K562 (cell line): ENCODE results near the gene PRKCQ. TPM values are rescaled to one million over a fixed set of nuclear protein-coding genes. Genes with fewer than 3 reads are reported as not detected.

Source experiments
- ATAC-seq: fragments of 200-7000 bp; cut with Tn5 transposase; 3 replicates; pipeline ENCODE4 v1.9.1; 2020; ENCODE audit warnings: moderate library complexity
- BruUV-seq: library from RNA; stranded (reverse); fragments of 400-500 nt; replicated peaks from 2 replicates; lab custom pipeline; 2021; lab: Mats Ljungman, UMichigan
- CTCF ChIA-PET: fragments of 300-600 bp; formaldehyde crosslinking; extraction: SDS; loops from one replicate; lab custom pipeline; 2021; ENCODE audit warnings: low intra/inter-chr PET ratio; lab: Yijun Ruan, JAX
- POLR2A ChIA-PET: fragments of 300-600, 350-650 bp; sonication (Branson Sonifier 250); formaldehyde crosslinking; extraction: SDS; loops from one replicate; lab custom pipeline; 2021; ENCODE audit warnings: antibody characterized with exemption, inconsistent platforms; lab: Yijun Ruan, JAX
- DNase-seq, 4 experiments: peaks; one replicate each; pipeline versions ENCODE4 v3.0.0 to v3.0.0-alpha.2; 2011 to 2018; ENCODE audit warnings: low spot score in 3 of 4, mixed read lengths in 3 of 4; ENCODE audit errors: extremely low read depth in 1 of 4
- FAIRE-seq: peaks from 2 replicates; lab custom pipeline; 2011; peaks lifted over from hg19 to GRCh38; lab: Jason Lieb, UNC
- H2AFZ ChIP-seq: 2 replicates; pipeline ENCODE4 v1.6.0; 2011; ENCODE audit warnings: low read depth, low read length, control low read depth, inconsistent platforms
- H3K27ac ChIP-seq: fragments of 200-600 bp; 3 replicates; pipeline ENCODE4 v1.8.0; 2011; ENCODE audit warnings: low read depth, mild to moderate bottlenecking, control low read depth, inconsistent platforms, low read length, moderate library complexity, mixed read lengths; ENCODE audit errors: extremely low read depth
- H3K27me3 ChIP-seq, 2 experiments: fragments of 300-600 bp in 1 of 2; 2 replicates in 1 of 2; 3 replicates in 1 of 2; pipeline versions ENCODE4 v1.6.0 to v1.8.0; 2011; ENCODE audit warnings: inconsistent platforms in 2 of 2, low read length in 2 of 2, mild to moderate bottlenecking in 1 of 2, mixed read lengths in 1 of 2, moderate library complexity in 1 of 2; ENCODE audit not compliant: control insufficient read depth in 2 of 2, insufficient read depth in 2 of 2
- H3K36me3 ChIP-seq: fragments of 300-600 bp; 3 replicates; pipeline ENCODE4 v1.8.0; 2011; ENCODE audit warnings: mild to moderate bottlenecking, low read length, inconsistent platforms; ENCODE audit not compliant: control insufficient read depth, insufficient read depth
- H3K4me1 ChIP-seq, 2 experiments: fragments of 200-600 bp in 1 of 2; replicated peaks in 1 of 2; 2 replicates in 1 of 2; 3 replicates in 1 of 2; pipeline versions ENCODE4 v1.5.1 to v1.8.0; 2011; ENCODE audit warnings: inconsistent platforms in 2 of 2, low read length in 2 of 2, mild to moderate bottlenecking in 1 of 2, mixed read lengths in 1 of 2, moderate library complexity in 1 of 2; ENCODE audit not compliant: control insufficient read depth in 2 of 2, insufficient read depth in 2 of 2
- H3K4me2 ChIP-seq: 2 replicates; pipeline ENCODE4 v1.6.1; 2011; ENCODE audit warnings: low read length, control low read depth, inconsistent platforms, mixed read lengths; ENCODE audit not compliant: insufficient read depth
- H3K4me3 ChIP-seq: fragments of 200-600 bp; sonication (generic), shearing (Covaris generic); 2 replicates; pipeline ENCODE4 v1.5.1; 2016; ENCODE audit warnings: control low read depth, inconsistent platforms
- H3K79me2 ChIP-seq: fragments of 200-600 bp; 3 replicates; pipeline ENCODE4 v1.8.0; 2011; ENCODE audit warnings: low read length, inconsistent platforms; ENCODE audit not compliant: control insufficient read depth, insufficient read depth
- H3K9ac ChIP-seq, 2 experiments: 2 replicates each; pipeline versions ENCODE4 v1.6.0 to v1.6.1; 2011; ENCODE audit warnings: low read depth in 2 of 2, low read length in 2 of 2, control low read depth in 1 of 2, inconsistent platforms in 1 of 2, mild to moderate bottlenecking in 1 of 2, mixed read lengths in 1 of 2; ENCODE audit not compliant: insufficient read depth in 1 of 2
- H3K9me1 ChIP-seq: one replicate; pipeline ENCODE4 v1.6.0; 2011; ENCODE audit warnings: inconsistent platforms, mild to moderate bottlenecking, low read length, moderate library complexity; ENCODE audit not compliant: control insufficient read depth, insufficient read depth
- H3K9me3 ChIP-seq: replicated peaks from 2 replicates; pipeline ENCODE4 v1.5.1; 2011; ENCODE audit warnings: low read depth, low read length, inconsistent platforms; ENCODE audit not compliant: control insufficient read depth, insufficient read depth
- H4K20me1 ChIP-seq: replicated peaks from 2 replicates; pipeline ENCODE4 v1.6.1; 2011; ENCODE audit warnings: low read length, inconsistent platforms, mixed read lengths; ENCODE audit not compliant: control insufficient read depth, insufficient read depth
- ARNT ChIP-seq, 2 experiments: fragments of 450-650 bp; IDR thresholded peaks; 2 replicates each; pipeline ENCODE4 v1.6.1; 2016; ENCODE audit warnings: mild to moderate bottlenecking in 1 of 2
- FOXA1 ChIP-seq: fragments of 450-650 bp; IDR thresholded peaks from 2 replicates; pipeline ENCODE4 v1.6.1; 2016; ENCODE audit warnings: mild to moderate bottlenecking, borderline replicate concordance
- FOXJ3 ChIP-seq: sonication (generic); formaldehyde crosslinking; IDR thresholded peaks from 2 replicates; pipeline ENCODE4 v1.4.0; 2020; ENCODE audit warnings: mild to moderate bottlenecking, missing genetic modification reagents
- HMG20B ChIP-seq: fragments of 250-450 bp; sonication (Bioruptor Pico); IDR thresholded peaks from 2 replicates; pipeline ENCODE4 v1.5.0; 2021; ENCODE audit warnings: mild to moderate bottlenecking
- KLF16 ChIP-seq: IDR thresholded peaks from 2 replicates; pipeline ENCODE4 v1.6.1; 2016; ENCODE audit warnings: antibody characterized with exemption
- PCBP2 ChIP-seq: fragments of 200-400 bp; formaldehyde crosslinking; IDR thresholded peaks from 2 replicates; pipeline ENCODE4 v1.6.1; 2018; ENCODE audit warnings: low read length, low read depth, mild to moderate bottlenecking, moderate library complexity; ENCODE audit not compliant: poor library complexity, severe bottlenecking
- POLR2H ChIP-seq: IDR thresholded peaks from 2 replicates; pipeline ENCODE4 v1.6.1; 2016; ENCODE audit warnings: missing genetic modification characterization, low read depth, mild to moderate bottlenecking, control low read depth, missing compliant biosample characterization, moderate library complexity
- PYGO2 ChIP-seq: fragments of 450-650 bp; IDR thresholded peaks from 2 replicates; pipeline ENCODE4 v1.6.1; 2016; ENCODE audit warnings: mild to moderate bottlenecking, missing genetic modification characterization, moderate library complexity, missing compliant biosample characterization
- RAD51 ChIP-seq: fragments of 450-650 bp; IDR thresholded peaks from 2 replicates; pipeline ENCODE4 v1.7.1; 2016; ENCODE audit warnings: low read depth, mild to moderate bottlenecking, borderline replicate concordance
- SAFB2 ChIP-seq: fragments of 200-400 bp; formaldehyde crosslinking; IDR thresholded peaks from 2 replicates; pipeline ENCODE4 v1.6.1; 2018; ENCODE audit warnings: borderline replicate concordance, low read length, low read depth, moderate library complexity; ENCODE audit not compliant: severe bottlenecking
- STAG1 ChIP-seq: sonication (generic); formaldehyde crosslinking; IDR thresholded peaks from 2 replicates; pipeline ENCODE4 v1.5.0; 2020; ENCODE audit warnings: missing genetic modification reagents, borderline replicate concordance
- TARDBP ChIP-seq: fragments of 450-650 bp; IDR thresholded peaks from 2 replicates; pipeline ENCODE4 v1.6.1; 2016
- TSHZ1 ChIP-seq: fragments of 250-450 bp; sonication (Bioruptor Pico); IDR thresholded peaks from 2 replicates; pipeline ENCODE4 v1.4.0; 2020; ENCODE audit warnings: mild to moderate bottlenecking, moderate library complexity
- ZNF124 ChIP-seq: sonication (generic); formaldehyde crosslinking; IDR thresholded peaks from 2 replicates; pipeline ENCODE4 v1.8.1; 2022; ENCODE audit warnings: missing genetic modification reagents
- WGBS: fragments of 100-300 bp; shearing (Covaris generic); methylation state at CpG from one replicate; pipeline ENCODE4 v1.1.6; 2016; ENCODE audit warnings: low coverage, mixed read lengths; ENCODE audit not compliant: insufficient coverage; ENCODE audit errors: missing lambda C conversion rate; 5-methylcytosine and 5-hydroxymethylcytosine counted together
- in situ Hi-C: fragments of 300-500 bp; cut with MboI; formaldehyde crosslinking; loops from 4 replicates; pipeline ENCODE4 v1.15.0; 2018; ENCODE audit warnings: inconsistent platforms, mixed read lengths
- intact Hi-C: fragments of 100-400 bp; cut with micrococcal nuclease; formaldehyde crosslinking; loops from 2 replicates; pipeline ENCODE4 v1.14.2; 2022
- polyA plus RNA-seq, 8 experiments: library from polyadenylated mRNA; depleted of rRNA in 4 of 8; stranded (reverse) in 5 of 8; unstranded in 3 of 8; fragments of >200 nt; fragmentation: Nextera tagmentation in 2 of 8; fragmentation: Illumina TruSeq in 1 of 8; extraction: Ambion mirVana in 2 of 8; extraction: Trizol in 1 of 8; gene quantifications; 2 replicates each; pipeline versions ENCODE4 v1.2.1 to v1.2.3, GENCODE V29; 2011 to 2014; ENCODE audit warnings: inconsistent platforms in 1 of 8, missing spikeins in 1 of 8
- total RNA-seq, 7 experiments: library from RNA; depleted of rRNA in 6 of 7; stranded (reverse); fragments of >200 nt in 6 of 7; fragmentation: Illumina TruSeq in 2 of 7; extraction: Trizol in 2 of 7; gene quantifications; 2 replicates each; pipeline versions ENCODE4 v1.2.1 to v1.2.3, GENCODE V29; 2011 to 2021; ENCODE audit warnings: low replicate concordance in 1 of 7
- TF ChIP-seq, protein P1 (sequence below): fragments of 200-800 bp; sonication (Bioruptor generic); IDR thresholded peaks from 2 replicates; pipeline ENCODE4 v1.6.1; 2017; ENCODE audit warnings: missing genetic modification characterization, missing compliant biosample characterization
- TF ChIP-seq, protein P2 (sequence below): fragments of 250-450 bp; sonication (Bioruptor Pico); IDR thresholded peaks from 2 replicates; pipeline ENCODE4 v1.4.0; 2020

PRKCQ gene
- total and polyA plus RNA-seq, 9 of the 15 experiments (the other 6 are each of a cell fraction or from before 2014, with no cell fraction given), result 4.4 to 23.3 (median 14.6) TPM

- H3K9me1 ChIP-seq, result no peaks in the 10 kb centered on the region
- no peaks in the 10 kb centered on the region for H3K79me2 ChIP-seq
- no peak overlapping the region for H3K4me2 ChIP-seq
- no peak overlapping the region for H3K4me3 ChIP-seq
- ChIA-PET POLR2A (interaction anchor here (1.1 kb wide), 1 partner anchor 12 kb away, joined by 3 read pairs; no protein-coding TSS in a partner anchor), CTCF (no interaction called here)
- BruUV-seq, result no TSS peak
- no peak for TF ChIP-seq TARDBP
- no peak for TF ChIP-seq STAG1
- TF ChIP-seq, protein P1, sequence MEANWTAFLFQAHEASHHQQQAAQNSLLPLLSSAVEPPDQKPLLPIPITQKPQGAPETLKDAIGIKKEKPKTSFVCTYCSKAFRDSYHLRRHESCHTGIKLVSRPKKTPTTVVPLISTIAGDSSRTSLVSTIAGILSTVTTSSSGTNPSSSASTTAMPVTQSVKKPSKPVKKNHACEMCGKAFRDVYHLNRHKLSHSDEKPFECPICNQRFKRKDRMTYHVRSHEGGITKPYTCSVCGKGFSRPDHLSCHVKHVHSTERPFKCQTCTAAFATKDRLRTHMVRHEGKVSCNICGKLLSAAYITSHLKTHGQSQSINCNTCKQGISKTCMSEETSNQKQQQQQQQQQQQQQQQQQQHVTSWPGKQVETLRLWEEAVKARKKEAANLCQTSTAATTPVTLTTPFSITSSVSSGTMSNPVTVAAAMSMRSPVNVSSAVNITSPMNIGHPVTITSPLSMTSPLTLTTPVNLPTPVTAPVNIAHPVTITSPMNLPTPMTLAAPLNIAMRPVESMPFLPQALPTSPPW, result no peak
- no peak for TF ChIP-seq KLF16
- TF ChIP-seq RAD51, result no peak
- TF ChIP-seq TSHZ1 (CRISPR knock-in tag), result no peak
- no peak for TF ChIP-seq ZNF124
- no peak for TF ChIP-seq POLR2H (tag)
- no peak for TF ChIP-seq PYGO2 (tag)
- no peak for TF ChIP-seq SAFB2
- no peak for TF ChIP-seq HMG20B (CRISPR knock-in tag)
- TF ChIP-seq PCBP2, result no peak
- TF ChIP-seq, protein P2, sequence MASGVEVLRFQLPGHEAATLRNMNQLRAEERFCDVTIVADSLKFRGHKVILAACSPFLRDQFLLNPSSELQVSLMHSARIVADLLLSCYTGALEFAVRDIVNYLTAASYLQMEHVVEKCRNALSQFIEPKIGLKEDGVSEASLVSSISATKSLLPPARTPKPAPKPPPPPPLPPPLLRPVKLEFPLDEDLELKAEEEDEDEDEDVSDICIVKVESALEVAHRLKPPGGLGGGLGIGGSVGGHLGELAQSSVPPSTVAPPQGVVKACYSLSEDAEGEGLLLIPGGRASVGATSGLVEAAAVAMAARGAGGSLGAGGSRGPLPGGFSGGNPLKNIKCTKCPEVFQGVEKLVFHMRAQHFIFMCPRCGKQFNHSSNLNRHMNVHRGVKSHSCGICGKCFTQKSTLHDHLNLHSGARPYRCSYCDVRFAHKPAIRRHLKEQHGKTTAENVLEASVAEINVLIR (CRISPR knock-in tag), result no peak
- TF ChIP-seq FOXA1, result no peak
- TF ChIP-seq ARNT (IDR thresholded peaks at IDR 0.05), result no peak
- TF ChIP-seq FOXJ3, result no peak
- H4K20me1 ChIP-seq, result no peaks in the 10 kb centered on the region
- 14% methylated on average over 5 of the region's 5 CpGs for WGBS
- no peak overlapping the region for H3K27ac ChIP-seq
- FAIRE-seq (no peak), ATAC-seq (no peak), DNase-seq (no peak)
- no peak overlapping the region for H3K9ac ChIP-seq
- H2AFZ ChIP-seq, result no peak overlapping the region
- H3K4me1 ChIP-seq, result no peaks in the 10 kb centered on the region
- in situ Hi-C loops, result no loop called here
- H3K9me3 ChIP-seq, result no peaks in the 10 kb centered on the region; the same call in 1 of the 2 replicates
- H3K36me3 ChIP-seq, result no peaks in the 10 kb centered on the region
- intact Hi-C loops, result no loop called here
- H3K27me3 ChIP-seq, result peaks cover 41 to 48% of the 10 kb centered on the region in 2 experiments
These were observed 42.8 kb upstream of the PRKCQ start for GRCh38 chr10:6622921-6623320.
